HG03097 (cell line): ENCODE data around the gene GATB.

Experiments
- ATAC-seq: cut with Tn5 transposase; IDR thresholded peaks from one replicate; pipeline ENCODE4 v1.9.1; 2021; ENCODE audit not compliant: unreplicated experiment, low FRiP score

Gene GATB

DNA sequence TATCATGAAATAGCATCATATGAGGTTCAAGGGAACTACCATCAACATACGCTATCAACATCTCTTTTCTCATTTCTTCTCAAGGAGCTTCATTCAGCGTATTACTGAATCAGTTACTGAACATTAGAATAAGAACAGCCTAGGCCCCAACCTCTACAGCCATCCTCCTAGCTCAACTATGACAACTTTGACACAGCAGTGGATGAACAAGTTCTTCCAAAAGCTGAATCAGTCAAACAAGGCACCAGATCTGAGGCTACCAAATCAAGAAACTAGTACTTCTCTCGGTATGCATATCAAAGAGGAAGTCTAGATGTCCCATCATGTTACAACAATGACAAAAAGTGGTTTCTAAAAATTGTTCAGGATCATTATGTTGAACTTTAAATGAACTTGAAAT is 57.4 kb downstream of the GATB start:
- ATAC-seq, result no peak

DNA sequence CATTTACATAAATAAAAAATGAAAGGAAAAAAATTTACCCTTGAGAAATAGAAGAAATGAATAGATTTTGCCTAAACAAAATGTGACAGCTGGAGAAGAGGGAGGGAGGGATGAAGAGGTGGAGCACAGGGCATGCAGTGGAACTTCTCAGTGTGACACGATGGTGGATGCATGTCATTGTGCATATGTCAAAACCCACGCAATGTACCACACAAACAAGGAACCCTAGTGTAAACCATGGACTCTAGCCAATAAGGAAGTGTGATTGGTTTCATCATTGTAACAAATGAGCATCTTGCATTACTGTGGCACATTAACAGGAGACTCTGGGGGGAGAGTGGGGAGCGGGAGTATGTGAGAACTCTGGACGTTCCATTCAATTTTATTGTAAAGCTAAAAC is 58.6 kb downstream of the GATB start:
- no peak for ATAC-seq

DNA sequence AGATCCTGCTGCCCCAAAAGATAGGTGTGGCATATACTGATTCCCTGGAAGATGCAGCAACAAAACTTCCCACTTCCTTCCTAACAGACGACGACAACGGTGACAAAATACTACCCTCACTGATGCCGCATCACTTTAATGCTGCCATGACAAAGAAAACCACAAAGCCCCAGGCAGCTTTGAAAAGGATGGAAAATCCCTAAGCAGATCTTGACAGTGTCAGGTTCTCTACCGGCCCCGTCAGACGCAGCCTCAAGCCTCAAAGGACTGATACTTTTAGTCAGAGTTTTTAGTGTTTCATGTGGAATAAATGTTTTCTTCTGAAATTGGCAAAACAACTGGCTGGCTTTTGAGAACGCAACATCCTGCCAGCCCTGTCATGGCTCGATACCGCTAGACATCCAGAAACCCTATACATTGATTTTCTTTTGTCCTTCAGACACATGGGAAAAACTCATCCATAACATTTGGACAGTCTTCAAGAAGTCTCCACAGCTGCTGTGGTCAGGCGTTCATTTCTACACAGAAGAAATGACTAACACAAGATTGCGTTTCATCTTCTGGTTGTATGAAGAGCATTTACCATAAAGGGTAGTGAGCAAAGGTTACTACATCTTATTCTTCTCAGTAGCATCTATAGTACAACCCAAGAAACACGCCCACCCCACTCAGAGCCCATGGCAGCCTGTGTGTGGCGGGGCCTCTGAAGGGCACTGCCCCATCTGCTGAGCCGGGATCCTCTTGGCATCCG is 60.1 kb downstream of the GATB start:
- no peak for ATAC-seq

DNA sequence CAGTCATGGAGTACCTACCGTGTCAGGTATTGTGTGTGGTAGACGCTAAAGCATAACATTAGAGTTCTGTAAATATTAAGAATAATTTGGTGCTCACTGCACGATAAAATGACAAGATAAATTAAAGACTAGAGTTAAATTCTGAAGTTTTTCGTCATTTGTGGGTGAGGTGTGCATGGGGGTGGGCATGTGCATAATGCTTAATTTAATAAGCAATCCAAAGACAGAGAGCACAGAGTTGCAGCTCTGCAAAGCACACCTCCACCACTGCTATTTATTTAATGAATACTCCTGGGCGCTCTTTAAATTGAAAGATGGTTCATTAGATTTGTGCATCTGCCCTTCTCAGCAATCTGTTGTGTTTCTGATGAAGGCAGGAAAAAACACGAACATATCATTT is 62.6 kb downstream of the GATB start:
- no peak for ATAC-seq

DNA sequence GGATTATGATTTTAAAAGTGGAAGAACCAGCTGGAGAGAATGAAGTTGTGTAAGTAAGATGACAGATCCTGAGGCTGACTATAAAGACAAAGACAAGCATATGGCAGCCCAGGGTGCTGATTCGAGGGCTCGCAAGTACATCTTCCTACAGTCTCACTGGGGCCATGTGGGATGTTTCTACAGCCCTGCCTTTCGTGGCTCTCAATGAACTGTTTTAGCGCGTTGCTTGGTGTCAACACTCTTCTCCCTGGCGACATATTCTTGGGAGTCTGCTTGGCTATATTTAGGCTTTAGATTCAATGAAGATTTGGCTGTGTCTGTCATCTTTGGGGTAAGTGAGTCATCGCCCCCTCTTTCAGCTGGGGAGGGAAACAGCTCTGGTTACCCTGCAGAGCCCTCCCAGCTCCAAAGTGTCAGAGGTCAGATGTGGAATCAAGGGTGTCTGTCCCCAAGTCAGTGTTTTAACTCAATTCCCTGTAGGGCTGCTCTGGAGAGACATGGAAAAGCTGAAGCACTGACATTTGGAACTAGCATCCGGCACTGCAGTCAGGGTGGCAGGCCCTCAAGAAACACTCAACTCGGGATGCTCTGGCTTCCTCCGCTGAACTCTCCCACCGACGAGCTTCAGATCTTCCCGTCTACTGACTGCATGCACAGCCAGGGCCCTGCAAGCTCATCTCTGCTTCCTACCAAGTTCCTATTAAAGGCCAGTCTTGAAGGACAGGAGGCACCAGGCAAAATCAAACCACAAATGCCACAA is 65.7 kb downstream of the GATB start:
- no peak for ATAC-seq

DNA sequence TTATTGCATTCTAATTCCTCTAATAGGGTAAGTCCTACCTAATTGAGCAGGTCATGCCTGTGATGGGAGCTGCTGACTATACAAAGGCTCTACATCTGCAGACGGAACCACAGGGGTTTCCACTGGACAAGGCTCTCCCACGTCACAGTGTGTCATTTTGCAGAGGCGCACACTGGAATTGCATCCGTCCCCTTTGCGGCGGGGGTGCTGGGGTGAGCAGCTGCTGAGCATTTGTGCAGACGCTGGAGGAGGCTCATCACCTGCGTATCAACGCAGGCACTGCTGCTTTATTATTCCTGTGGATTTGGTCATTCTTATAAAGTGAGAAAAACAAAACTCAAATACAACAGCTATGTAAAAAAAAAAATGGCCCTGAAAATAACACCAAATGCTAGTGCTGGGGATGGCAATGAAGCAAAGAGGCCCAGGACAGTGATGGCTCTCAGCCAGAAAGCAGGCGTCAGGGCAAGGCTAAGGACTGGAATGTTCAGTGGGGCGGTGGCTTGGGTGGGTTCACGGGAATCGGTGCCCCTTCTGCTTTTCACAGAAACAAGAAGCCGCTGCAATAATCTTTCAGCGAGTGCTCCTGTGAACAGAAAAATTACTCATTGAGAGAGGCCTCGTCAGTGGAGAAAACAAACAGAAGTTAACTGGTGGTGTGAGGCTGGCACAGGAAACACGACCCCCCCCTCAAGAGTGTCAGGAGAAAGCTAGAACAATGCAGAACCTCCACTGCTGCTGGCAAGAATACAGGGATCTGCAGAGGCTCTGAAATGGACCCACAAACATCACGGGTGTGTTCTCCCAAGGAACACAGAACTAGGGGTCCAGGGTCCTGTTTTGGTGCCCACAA is 67.8 kb downstream of the GATB start:
- no peak for ATAC-seq

DNA sequence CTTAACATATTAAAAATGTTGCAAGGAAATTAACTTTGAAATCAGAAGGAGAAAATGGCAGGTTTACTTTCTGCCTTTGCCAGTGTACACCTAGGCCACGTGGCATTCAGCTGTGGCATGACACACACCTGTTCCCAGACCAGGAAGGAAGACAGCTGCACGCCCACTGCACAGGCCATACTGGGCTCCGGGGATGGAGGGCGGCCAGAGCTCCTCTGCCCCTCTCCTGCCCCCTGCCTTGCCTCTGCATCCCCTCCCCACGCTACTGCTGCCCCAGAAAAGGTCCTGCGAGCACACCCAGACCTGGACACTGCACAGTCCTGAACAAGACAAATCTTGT is 68.4 kb downstream of the GATB start:
- no peak for ATAC-seq

DNA sequence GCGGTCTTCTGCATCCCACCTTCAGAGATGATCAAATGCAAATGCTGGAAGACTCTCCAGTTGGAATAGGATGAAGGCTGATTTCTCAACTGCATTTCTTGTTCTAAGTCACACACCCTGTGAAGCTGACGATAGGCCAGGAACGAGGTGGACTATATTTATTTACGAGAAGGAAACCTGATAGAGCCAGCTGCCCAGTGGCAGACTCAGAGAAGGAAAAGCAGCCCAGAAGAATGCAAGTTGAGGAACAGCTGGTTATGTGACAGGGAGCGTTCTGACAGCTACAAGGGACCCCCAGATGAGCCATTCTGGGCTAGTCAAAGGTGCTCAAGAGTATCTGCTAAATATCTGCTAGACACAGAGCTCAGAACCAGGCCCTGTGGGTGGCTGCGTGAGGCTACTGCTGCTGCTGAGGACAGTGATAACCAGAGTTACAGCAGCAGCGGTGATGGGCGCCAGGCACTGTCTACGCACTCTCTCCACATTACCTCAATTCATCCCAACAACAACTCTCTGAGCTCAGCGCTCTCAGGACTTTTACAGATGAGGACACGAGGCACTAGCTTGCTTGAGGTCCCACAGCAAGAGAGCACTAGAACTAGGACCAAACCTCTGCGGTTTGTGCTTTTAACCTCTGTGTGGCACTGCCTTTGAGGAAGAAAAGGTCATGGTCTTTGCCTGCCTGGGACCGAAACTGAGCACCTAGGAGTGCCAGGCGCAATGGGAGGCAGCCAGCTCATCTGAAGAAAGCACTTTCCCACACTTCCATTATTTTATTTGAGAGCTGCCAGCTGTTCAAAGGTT is 69.0 kb downstream of the GATB start:
- no peak for ATAC-seq

DNA sequence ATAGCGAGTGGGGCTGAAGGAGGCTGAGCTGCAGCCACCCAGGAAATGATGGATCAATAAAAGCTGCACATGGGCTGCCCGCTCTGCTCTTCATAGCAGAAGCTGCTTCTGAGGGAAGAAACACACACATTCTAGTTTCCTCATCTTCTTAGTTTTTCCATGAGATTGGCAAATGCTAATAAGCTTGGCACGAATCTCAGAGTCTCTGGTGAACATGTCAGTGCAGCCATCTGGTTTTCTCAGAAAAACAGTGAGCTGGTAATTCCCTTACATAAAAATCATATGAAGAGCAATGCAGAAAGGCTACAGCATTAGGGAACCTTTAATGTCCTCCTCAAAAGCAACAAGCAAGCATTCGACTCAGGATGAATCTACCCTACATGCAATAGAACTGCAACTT is 69.9 kb downstream of the GATB start:
- ATAC-seq, result no peak

DNA sequence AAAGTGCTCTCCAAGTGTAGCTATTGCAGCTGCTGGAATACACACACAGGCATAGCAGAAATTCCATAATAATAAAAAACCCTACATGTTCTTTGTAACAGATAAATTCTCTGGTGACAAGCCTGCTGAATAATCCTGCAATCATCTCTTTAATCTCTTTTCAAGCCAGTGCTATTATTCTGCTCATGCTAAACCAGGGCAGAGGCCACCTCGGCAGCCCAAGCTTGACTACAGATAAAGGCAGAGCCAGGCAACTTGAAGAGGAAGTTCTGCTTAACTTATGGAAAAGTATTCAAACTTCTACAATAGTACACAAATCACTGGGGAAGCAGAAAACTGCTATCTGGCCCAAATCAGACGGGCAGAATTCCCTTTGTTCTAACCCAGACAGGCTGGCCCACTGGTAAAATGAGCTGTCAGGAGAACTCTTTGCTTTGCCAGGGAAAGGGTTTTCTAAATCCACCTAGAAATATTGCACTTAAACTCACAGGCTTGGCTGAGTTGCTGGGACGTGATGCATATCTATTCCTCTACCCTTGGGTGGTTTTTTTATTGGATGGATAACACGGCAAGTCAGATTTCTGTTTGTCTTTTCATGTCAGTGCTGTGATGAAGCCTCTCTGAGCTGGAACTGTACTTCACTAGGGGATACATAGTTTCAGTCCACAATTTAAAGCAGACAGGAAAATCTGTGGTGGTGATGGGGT is 70.5 kb downstream of the GATB start:
- ATAC-seq, result no peak

DNA sequence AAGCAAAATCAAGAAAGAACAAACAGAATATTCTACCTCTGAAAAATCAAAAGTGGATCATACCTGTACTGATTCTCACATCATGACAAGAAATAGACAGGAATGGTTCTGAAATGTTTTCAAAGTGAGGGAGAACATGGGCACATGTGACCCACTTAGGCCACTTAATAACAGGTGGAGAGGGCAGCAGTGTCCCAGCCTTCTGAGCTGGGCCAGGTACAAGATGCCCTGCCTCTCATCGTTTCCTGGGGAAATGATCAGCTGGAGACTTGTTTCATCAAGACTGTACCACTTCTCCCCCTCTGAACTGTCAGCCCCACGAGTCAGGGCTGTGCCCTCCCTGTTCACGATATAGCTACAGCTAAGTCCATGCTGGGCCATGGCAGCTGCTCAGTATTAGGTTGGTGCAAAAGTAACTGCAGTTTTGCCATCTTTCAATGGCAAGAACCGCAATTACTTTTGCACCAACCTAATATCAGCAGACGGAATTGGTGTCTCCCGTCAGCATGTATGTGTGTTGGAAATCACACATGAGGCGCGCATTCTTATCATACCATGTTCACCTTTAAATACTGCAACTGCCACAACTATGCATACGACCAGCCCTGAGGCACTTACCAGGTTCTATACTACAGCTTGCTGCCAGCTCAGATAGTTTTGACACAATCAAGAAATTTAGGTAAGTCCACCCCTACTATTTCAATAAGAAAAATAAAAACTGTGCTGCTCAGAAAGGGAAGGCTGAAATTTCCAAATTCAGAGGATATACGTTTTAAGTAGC is 71.4 kb downstream of the GATB start:
- no peak for ATAC-seq

DNA sequence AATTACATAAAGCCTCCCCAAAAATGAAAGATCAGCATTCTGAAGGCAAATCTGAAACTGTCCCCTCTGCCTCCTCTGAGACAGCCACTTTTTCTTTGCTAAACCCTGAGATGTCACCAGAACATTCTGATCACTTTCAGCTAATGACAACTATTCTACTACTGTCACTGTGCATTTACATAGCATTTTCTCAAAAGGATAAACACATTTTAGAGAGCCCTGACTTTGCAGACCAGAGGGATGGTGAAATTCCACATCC is 72.1 kb downstream of the GATB start:
- no peak for ATAC-seq

DNA sequence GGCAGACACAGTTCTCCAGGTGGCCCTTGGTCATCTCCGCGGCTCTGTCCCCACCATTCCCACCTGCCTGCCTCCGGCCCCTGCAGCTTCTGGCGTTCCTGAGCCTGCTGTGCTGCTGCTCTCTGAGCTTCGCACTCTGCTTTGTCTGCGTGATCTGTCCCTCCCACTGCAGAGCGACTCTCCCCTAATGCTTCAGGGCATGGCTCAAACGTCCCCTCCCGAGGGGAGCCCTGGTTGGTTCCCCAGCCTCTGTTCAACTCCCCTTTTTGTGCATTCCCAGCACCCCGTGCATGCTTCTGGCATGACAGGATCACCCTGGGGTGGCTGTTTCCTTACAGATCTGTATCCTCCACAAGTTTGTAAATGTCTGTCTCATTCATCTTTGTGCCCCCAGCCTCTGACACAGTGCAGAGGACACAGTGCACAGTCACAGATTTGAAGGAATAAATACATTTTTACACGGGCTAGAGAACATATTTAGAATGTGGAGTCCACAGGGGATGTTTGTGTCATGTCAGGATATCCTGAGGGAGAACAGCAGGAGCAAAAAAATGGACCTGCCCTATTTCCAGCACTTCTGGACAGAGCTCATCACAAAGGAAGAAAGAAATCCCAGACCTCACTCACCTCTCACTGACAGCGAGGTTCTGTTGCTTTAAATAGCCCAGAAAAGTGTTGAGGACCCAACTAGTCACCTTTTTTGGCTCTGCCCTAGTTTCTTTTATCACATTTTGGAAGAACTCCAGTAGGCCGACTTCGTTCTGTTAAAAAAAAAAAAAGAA is 72.6 kb downstream of the GATB start:
- ATAC-seq, result no peak

DNA sequence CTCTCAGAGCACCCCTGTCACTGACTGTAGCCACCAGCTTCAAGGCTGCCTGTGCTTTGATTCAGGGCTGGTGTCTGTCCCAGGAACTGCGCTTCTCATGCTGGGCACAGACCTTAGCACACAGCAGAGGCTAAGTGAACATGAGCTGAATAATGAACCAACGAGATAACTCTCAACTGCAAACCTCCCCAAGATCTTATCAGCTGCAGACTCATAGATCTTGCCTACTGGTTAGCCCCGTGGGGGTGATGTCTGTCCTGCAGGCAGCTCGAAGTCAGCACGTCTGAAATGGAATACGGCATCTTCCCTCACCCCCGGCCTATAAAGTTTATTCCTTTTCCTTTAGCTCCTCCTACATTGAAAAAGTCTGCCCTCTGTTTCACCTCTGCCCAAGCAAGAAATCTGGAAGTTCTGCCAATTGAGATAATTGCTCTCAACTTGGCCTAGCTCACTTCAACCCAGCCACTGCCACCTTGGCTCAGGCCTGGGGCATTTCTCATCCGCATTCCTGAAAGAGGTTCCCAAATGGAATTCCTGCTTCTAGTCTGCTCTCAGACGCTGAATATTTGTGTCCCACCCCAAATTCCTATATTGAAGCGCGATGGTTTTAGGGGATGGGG is 73.7 kb downstream of the GATB start:
- no peak for ATAC-seq

DNA sequence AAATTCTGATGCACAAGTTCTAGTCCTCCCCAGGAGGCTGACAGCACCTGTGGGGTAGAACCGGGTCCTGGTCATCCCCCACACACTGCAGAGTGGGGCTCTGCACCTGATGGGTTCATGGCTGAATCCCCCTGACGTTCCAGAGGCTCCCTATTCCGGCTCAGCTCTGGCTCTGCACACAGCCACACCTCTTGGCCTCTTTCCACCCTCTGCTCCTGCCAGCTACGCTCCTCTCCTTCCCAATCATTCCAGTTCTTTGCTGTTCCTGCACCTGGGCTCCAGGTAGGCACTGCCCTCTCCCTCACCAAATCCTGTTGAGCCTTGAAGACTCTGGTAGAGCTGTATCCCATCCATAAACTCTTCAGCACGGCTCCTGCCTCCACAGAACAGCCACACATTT is 75.5 kb downstream of the GATB start:
- ATAC-seq, result no peak

DNA sequence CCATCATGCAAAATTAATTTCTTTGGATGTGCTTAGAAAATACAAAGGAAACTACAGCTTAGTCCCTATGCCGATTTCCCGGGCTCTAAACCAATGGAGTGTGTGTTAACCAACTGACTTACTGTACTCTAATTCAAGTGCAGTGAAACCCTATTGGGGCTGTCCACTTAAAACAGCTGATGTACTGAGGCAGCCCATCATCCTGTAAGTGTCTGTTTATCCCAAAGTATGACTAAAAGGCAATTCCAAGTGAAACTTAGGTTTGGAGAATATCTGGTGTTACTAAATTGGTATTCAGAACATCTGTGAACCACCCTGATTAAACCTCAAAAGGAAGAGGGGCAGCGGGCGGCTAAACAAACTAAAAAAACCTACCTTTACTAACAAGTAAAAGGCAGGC is 79.7 kb downstream of the GATB start:
- no peak for ATAC-seq

DNA sequence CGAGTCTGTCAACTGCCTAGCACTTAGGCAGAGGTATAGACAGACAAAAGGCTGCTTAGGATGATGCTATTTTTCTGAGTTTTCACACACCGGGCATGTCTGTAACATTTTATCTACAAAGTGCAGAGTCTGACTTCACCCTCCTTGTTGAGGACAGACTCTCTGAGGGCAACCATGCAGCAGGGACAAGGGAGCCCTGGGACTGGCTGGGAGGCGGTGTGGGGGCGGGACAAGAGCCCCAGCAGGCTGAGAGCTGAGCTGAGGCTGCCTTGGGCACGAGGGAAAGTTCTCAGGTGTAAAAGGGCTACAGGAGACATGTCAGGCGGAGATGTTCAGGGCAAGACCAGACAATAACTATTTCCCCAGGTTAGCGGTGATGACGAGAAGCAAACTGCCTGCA is 81.6 kb downstream of the GATB start:
- ATAC-seq, result no peak

DNA sequence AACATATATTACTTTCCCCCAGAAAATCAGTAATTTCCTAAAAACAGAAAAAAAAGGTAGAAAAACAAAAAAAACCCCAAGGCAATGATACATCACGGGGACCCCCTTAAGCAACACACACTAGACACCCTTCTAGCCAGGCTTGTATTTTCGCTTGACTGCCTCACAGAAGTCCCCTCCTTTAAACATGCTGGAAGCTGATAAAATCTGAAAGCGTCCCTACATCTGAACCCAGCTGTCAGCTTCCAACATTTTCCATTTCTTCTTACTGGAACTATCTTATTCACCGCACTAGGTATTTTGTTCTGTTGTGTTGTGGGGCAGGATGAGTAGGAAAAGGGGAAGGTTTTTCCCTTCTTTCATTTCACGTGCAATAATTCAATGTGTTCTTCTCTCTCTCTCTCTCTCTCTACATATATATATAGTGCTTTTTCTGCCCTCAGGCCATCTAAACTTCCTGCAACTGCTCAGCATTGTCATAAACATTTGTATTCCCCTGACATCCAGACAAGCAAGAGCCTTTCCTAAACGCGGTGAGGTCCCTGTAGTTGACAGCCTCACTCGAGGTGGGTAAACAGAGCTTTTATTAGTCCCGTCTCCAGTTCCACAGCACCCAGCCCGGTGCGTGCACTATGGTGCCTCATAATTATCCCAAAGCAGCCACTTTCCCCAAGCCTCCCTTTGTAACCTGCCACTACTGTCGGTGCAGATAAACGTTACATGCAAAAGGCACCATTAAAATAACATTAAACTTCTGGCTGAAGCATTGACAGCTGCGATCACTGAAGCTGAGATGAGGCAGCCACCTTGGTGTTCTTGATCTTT is 82.5 kb downstream of the GATB start:
- no peak for ATAC-seq
